ENCODE data around the gene MOV10L1. TPM values are rescaled to one million over a fixed set of nuclear protein-coding genes. Genes with fewer than 3 reads are reported as not detected.

Gene MOV10L1
- total and polyA plus RNA-seq, 9 of the 15 experiments (the other 6 are each of a cell fraction or from before 2014, with no cell fraction given) = 0.06 to 0.43 (median 0.15) TPM

DNA sequence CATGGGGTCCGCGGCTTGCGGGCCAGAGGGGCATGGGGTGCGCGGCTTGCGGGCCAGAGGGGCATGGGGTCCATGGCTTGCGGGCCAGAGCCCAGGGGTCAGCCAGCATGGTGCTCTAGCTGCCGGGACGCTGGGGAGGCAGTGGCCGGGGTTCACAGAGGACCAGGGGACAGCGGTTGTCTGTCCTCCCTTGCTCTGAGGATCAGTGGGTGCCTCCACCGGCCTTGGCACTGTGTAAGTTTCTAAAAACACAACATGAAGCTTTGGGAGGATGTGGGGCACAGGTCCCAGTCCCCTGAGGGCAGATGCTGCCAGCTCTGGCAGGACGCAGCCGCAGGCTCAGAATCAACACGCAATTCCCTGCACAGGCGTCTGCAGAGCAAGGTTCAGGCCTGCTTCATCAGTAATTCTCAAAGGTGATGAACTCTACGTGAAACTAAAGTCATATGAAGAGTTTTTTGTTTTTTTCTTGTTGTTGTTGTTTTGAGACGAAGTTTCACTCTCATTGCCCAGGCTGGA is 7.5 kb upstream of the MOV10L1 start:
- in situ Hi-C loops (cut with MboI) = no loop called here
- TF ChIP-seq, protein P1, sequence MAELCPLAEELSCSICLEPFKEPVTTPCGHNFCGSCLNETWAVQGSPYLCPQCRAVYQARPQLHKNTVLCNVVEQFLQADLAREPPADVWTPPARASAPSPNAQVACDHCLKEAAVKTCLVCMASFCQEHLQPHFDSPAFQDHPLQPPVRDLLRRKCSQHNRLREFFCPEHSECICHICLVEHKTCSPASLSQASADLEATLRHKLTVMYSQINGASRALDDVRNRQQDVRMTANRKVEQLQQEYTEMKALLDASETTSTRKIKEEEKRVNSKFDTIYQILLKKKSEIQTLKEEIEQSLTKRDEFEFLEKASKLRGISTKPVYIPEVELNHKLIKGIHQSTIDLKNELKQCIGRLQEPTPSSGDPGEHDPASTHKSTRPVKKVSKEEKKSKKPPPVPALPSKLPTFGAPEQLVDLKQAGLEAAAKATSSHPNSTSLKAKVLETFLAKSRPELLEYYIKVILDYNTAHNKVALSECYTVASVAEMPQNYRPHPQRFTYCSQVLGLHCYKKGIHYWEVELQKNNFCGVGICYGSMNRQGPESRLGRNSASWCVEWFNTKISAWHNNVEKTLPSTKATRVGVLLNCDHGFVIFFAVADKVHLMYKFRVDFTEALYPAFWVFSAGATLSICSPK (IDR thresholded peaks at IDR 0.05; ENCODE audit: borderline replicate concordance) = no peak
- TF ChIP-seq CCAR2 (IDR thresholded peaks at IDR 0.05; ENCODE audit: low read depth, low read length) (no peak), KDM1A (IDR thresholded peaks at IDR 0.05) (no peak), ZNF347 (CRISPR knock-in tag; IDR thresholded peaks at IDR 0.05; ENCODE audit: low read depth) (no peak), ERF (CRISPR knock-in tag; IDR thresholded peaks at IDR 0.05) (no peak), TRIM24 (IDR thresholded peaks at IDR 0.05) (no peak), CHD2 (IDR thresholded peaks at IDR 0.05; ENCODE audit: low read depth, low read length) (no peak)
- TF ChIP-seq, protein P2, sequence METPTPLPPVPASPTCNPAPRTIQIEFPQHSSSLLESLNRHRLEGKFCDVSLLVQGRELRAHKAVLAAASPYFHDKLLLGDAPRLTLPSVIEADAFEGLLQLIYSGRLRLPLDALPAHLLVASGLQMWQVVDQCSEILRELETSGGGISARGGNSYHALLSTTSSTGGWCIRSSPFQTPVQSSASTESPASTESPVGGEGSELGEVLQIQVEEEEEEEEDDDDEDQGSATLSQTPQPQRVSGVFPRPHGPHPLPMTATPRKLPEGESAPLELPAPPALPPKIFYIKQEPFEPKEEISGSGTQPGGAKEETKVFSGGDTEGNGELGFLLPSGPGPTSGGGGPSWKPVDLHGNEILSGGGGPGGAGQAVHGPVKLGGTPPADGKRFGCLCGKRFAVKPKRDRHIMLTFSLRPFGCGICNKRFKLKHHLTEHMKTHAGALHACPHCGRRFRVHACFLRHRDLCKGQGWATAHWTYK (CRISPR knock-in tag; IDR thresholded peaks at IDR 0.05) = no peak
- TF ChIP-seq, protein P3, sequence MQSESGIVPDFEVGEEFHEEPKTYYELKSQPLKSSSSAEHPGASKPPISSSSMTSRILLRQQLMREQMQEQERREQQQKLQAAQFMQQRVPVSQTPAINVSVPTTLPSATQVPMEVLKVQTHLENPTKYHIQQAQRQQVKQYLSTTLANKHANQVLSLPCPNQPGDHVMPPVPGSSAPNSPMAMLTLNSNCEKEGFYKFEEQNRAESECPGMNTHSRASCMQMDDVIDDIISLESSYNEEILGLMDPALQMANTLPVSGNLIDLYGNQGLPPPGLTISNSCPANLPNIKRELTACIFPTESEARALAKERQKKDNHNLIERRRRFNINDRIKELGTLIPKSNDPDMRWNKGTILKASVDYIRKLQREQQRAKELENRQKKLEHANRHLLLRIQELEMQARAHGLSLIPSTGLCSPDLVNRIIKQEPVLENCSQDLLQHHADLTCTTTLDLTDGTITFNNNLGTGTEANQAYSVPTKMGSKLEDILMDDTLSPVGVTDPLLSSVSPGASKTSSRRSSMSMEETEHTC (IDR thresholded peaks at IDR 0.05) = no peak
- FAIRE-seq (no peak), DNase-seq (ENCODE audit: extremely low read depth in 1 of 4, low spot score in 3 of 4) (no peak), ATAC-seq (no peak)
- ChIA-PET CTCF (ENCODE audit: low intra/inter-chr PET ratio) (no interaction called here), POLR2A (interaction anchor here (0.6 to 0.7 kb wide), 2 partner anchors 11 to 227 kb away, joined by 3 to 5 read pairs; no protein-coding TSS in a partner anchor)
- H3K79me2 ChIP-seq (ENCODE audit: control insufficient read depth, insufficient read depth, low read length) = no peaks in the 10 kb centered on the region
- no peak overlapping the region for H3K27ac ChIP-seq (ENCODE audit: extremely low read depth, low read depth, low read length)
- no peaks in the 10 kb centered on the region for H3K27me3 ChIP-seq (ENCODE audit: control insufficient read depth in 2 of 2, insufficient read depth in 2 of 2, low read length in 2 of 2)
- H3K4me3 ChIP-seq = no peak overlapping the region
- WGBS (ENCODE audit: insufficient coverage, low coverage, missing lambda C conversion rate) = 65% methylated on average over 10 of the region's 18 CpGs
- H3K4me2 ChIP-seq (ENCODE audit: insufficient read depth, low read length) = no peak overlapping the region
- intact Hi-C loops (cut with micrococcal nuclease) = no loop called here
- H3K9me3 ChIP-seq (replicated peaks; ENCODE audit: control insufficient read depth, insufficient read depth, low read depth, low read length) = no peaks in the 10 kb centered on the region
- peaks cover 10 to 25% of the 10 kb centered on the region in 2 experiments; a peak in 4 of 5 replicates for H3K4me1 ChIP-seq (replicated peaks in 1 of 2; ENCODE audit: control insufficient read depth in 2 of 2, insufficient read depth in 2 of 2, low read length in 2 of 2)
- BruUV-seq (replicated peaks) = no TSS peak
- no peaks in the 10 kb centered on the region for H3K9me1 ChIP-seq (ENCODE audit: control insufficient read depth, insufficient read depth, low read length)
- H2AFZ ChIP-seq (ENCODE audit: low read depth, low read length) = no peak overlapping the region
- H3K9ac ChIP-seq (ENCODE audit: insufficient read depth in 1 of 2, low read depth in 2 of 2, low read length in 2 of 2) = no peak overlapping the region
- no peaks in the 10 kb centered on the region for H4K20me1 ChIP-seq (replicated peaks; ENCODE audit: control insufficient read depth, insufficient read depth, low read length)
- no peaks in the 10 kb centered on the region for H3K36me3 ChIP-seq (ENCODE audit: control insufficient read depth, insufficient read depth, low read length)

Measured in K562 (cell line).